B cell (primary cell): Measurements from ENCODE around the gene GPR176. TPM values are rescaled to one million over a fixed set of nuclear protein-coding genes. Genes with fewer than 3 reads are reported as not detected.

Experiments used
- ATAC-seq: fragments of 200-7000 bp; cut with Tn5 transposase; one replicate; pipeline ENCODE4 v1.10.0; 2021; ENCODE audit warnings: low read depth, mild to moderate bottlenecking, moderate number of reproducible peaks, moderate library complexity
- CTCF ChIA-PET: fragments of 350-600 bp; sonication (Branson Sonifier 250); formaldehyde crosslinking; loops from one replicate; lab custom pipeline; 2021; ENCODE audit warnings: antibody characterized with exemption, inconsistent platforms; lab: Charles Lee
- POLR2A ChIA-PET: fragments of 350-600 bp; sonication (Branson Sonifier 250); formaldehyde crosslinking; loops from one replicate; lab custom pipeline; 2021; ENCODE audit warnings: antibody characterized with exemption; lab: Charles Lee
- DNase-seq: peaks from one replicate; pipeline ENCODE4 v3.0.0; 2013
- H2AFZ ChIP-seq: 2 replicates; pipeline ENCODE4 v1.6.1; 2012; ENCODE audit warnings: mild to moderate bottlenecking, low read depth, low read length; ENCODE audit not compliant: insufficient read depth, poor library complexity, severe bottlenecking
- H3K27ac ChIP-seq, 2 donors: 1 replicate in 1 of 2; 2 replicates in 1 of 2; pipeline ENCODE4 v1.5.1; 2012 to 2013; ENCODE audit warnings: low read length in 2 of 2, mild to moderate bottlenecking in 2 of 2, moderate library complexity in 1 of 2
- H3K27me3 ChIP-seq, 4 experiments: fragments of 200-600 bp in 1 of 4; sonication (generic) in 1 of 4; replicated peaks in 1 of 4; 1 replicate in 2 of 4; 2 replicates in 2 of 4; pipeline versions ENCODE4 v1.6.1 to v1.7.0; 2013 to 2016; ENCODE audit warnings: low read length in 3 of 4, mild to moderate bottlenecking in 2 of 4, mixed read lengths in 1 of 4, moderate library complexity in 1 of 4; ENCODE audit not compliant: insufficient read depth in 4 of 4, control insufficient read depth in 3 of 4; ENCODE audit errors: control extremely low read depth in 1 of 4
- H3K36me3 ChIP-seq, 2 experiments: replicated peaks in 1 of 2; 1 replicate in 1 of 2; 2 replicates in 1 of 2; pipeline versions ENCODE4 v1.6.1 to v1.7.1; 2013; ENCODE audit warnings: low read length in 1 of 2; ENCODE audit not compliant: insufficient read depth in 2 of 2, control insufficient read depth in 1 of 2; ENCODE audit errors: control extremely low read depth in 1 of 2, extremely low read depth in 1 of 2
- H3K4me1 ChIP-seq, 2 donors: fragments of 200-600 bp in 1 of 2; sonication (generic) in 1 of 2; 1 replicate in 1 of 2; 2 replicates in 1 of 2; pipeline versions ENCODE4 v1.5.1 to v1.6.1; 2013 to 2017; ENCODE audit warnings: low read length in 2 of 2; ENCODE audit not compliant: control insufficient read depth in 2 of 2, insufficient read depth in 2 of 2
- H3K4me2 ChIP-seq: replicated peaks from 2 replicates; pipeline ENCODE3; 2012; ENCODE audit warnings: mild to moderate bottlenecking, low read depth, low read length; ENCODE audit not compliant: poor library complexity, severe bottlenecking
- H3K4me3 ChIP-seq, 5 experiments: fragments of 200-600 bp in 1 of 5; sonication (generic) in 1 of 5; 1 replicate in 3 of 5; 2 replicates in 2 of 5; pipeline versions ENCODE4 v1.5.1 to v1.7.0; 2011 to 2016; ENCODE audit warnings: low read length in 4 of 5, mild to moderate bottlenecking in 4 of 5, low read depth in 2 of 5, control low read depth in 1 of 5, moderate library complexity in 1 of 5; ENCODE audit not compliant: insufficient read depth in 1 of 5; ENCODE audit errors: control extremely low read depth in 1 of 5, extremely low read depth in 1 of 5
- H3K79me2 ChIP-seq: fragments of 200-600 bp; sonication (generic); one replicate; pipeline ENCODE4 v1.6.0; 2016; ENCODE audit warnings: low read length; ENCODE audit not compliant: control insufficient read depth, insufficient read depth
- H3K9ac ChIP-seq: fragments of 200-600 bp; sonication (generic); 2 replicates; pipeline ENCODE4 v1.6.1; 2017; ENCODE audit warnings: mild to moderate bottlenecking, low read length, moderate library complexity
- H3K9me3 ChIP-seq, 3 donors: one replicate each; pipeline versions ENCODE4 v1.6.1 to v1.7.1; 2013; ENCODE audit warnings: low read length in 2 of 3; ENCODE audit not compliant: control insufficient read depth in 2 of 3, insufficient read depth in 1 of 3; ENCODE audit errors: control extremely low read depth in 1 of 3
- H4K20me1 ChIP-seq: 2 replicates; pipeline ENCODE4 v1.6.0; 2012; ENCODE audit warnings: mild to moderate bottlenecking, low read length; ENCODE audit not compliant: insufficient read depth, control insufficient read depth, poor library complexity, severe bottlenecking
- H3K27ac Mint-ChIP-seq: one replicate; pipeline ENCODE4 v1.8.0; 2021; ENCODE audit warnings: mixed read lengths
- H3K27me3 Mint-ChIP-seq: one replicate; pipeline ENCODE4 v1.8.0; 2021; ENCODE audit warnings: mixed read lengths
- H3K4me1 Mint-ChIP-seq: one replicate; pipeline ENCODE4 v1.8.0; 2021; ENCODE audit warnings: mixed read lengths
- H3K4me3 Mint-ChIP-seq: one replicate; pipeline ENCODE4 v1.8.0; 2021; ENCODE audit warnings: mixed read lengths
- H3K9me3 Mint-ChIP-seq: one replicate; pipeline ENCODE4 v1.8.0; 2022; ENCODE audit warnings: mixed read lengths; ENCODE audit not compliant: insufficient read depth
- EZH2 ChIP-seq: IDR thresholded peaks from 2 replicates; pipeline ENCODE4 v1.6.1; 2012; ENCODE audit warnings: borderline replicate concordance, low read depth, mild to moderate bottlenecking, moderate library complexity, low read length; ENCODE audit not compliant: insufficient read depth, poor library complexity, severe bottlenecking
- WGBS: methylation state at CpG from one replicate; pipeline ENCODE4 v1.1.5; 2013; ENCODE audit warnings: missing lambda C conversion rate; ENCODE audit not compliant: insufficient coverage; 5-methylcytosine and 5-hydroxymethylcytosine counted together
- intact Hi-C: fragments of 100-400 bp; cut with micrococcal nuclease; formaldehyde crosslinking; loops from one replicate; pipeline ENCODE4 v1.10.0; 2022
- polyA plus RNA-seq: library from polyadenylated mRNA; depleted of rRNA; stranded (reverse); fragments of >200 nt; gene quantifications from 2 replicates; pipeline ENCODE4 v1.2.3, GENCODE V29; 2012
- total RNA-seq, 2 donors: library from RNA; stranded (reverse); fragments of 120-200 nt in 1 of 2; gene quantifications; 1 replicate in 1 of 2; 2 replicates in 1 of 2; pipeline versions ENCODE4 v1.2.3 to v1.2.4, GENCODE V29; 2013 to 2022
- TF ChIP-seq, protein P1 (sequence below): fragments of 200-600 bp; IDR thresholded peaks from one replicate; pipeline ENCODE4 v1.8.0; 2022; ENCODE audit warnings: antibody characterized with exemption, mild to moderate bottlenecking

Gene GPR176
- total and polyA plus RNA-seq, 2 donors (not counting 1 experiment from before 2014, with no cell fraction given): 0.07 to 0.30 TPM

DNA sequence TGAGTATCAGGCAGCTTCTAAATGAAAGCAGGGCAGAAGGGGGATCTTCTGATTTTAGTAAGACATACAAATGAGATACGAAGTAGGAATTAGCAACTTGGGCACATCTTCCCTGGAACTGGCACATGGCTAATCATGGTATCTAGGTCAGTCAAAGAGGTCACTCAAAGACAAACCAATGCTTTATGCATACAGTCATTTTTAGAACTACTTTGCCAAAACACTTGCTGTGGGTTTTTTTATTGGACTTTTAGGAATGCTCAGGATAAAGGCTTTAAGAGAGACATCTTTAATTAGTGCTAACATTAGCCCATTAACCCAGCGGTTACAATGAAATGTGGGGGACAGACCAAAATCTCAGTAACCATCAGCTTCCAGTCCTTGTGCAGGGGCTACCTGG lies 51.7 kb downstream of the GPR176 start:
- H2AFZ ChIP-seq: no peak overlapping the region

DNA sequence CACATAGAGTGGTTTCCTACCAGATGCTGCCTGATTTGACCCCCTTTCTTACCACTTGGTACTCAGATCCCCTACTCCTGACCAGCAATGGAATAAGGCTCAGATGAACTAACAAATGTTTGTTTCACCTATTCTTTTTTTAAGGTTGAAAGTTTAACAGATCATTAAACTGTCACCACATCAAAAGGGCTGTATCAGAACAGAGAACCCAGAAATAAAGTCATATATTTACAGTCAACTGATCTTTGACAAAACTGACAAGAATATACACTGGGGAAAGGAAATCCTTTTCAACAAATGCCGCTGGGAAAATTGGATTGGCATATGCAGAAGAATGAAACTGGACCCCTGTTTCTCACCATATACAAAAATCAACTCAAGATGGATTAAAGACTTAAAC lies 56.0 kb downstream of the GPR176 start:
- intact Hi-C loops: no loop called here
- no CpG with 5 or more reads among the region's 1 CpG for WGBS
- Histone ChIP-seq H3K79me2 (no peaks in the 10 kb centered on the region), H3K9me3 (no peaks in the 10 kb centered on the region), H4K20me1 (no peaks in the 10 kb centered on the region), H3K27me3 (no peaks in the 10 kb centered on the region), H3K4me1 (no peaks in the 10 kb centered on the region), H2AFZ (no peak overlapping the region), H3K9ac (no peak overlapping the region), H3K27ac (no peak overlapping the region), H3K4me2 (no peak overlapping the region), H3K36me3 (no peaks in the 10 kb centered on the region), H3K4me3 (no peak overlapping the region)
- no peak overlapping the region for H3K27ac Mint-ChIP-seq
- no peak overlapping the region for H3K4me3 Mint-ChIP-seq
- no peaks in the 10 kb centered on the region for H3K9me3 Mint-ChIP-seq
- TF ChIP-seq EZH2: no peak
- ATAC-seq: no peak
- ChIA-PET POLR2A (no interaction called here), CTCF (no interaction called here)
- peaks cover 34% of the 10 kb centered on the region for H3K27me3 Mint-ChIP-seq
- no peak for DNase-seq
- H3K4me1 Mint-ChIP-seq: no peaks in the 10 kb centered on the region

More for the DNA sequence above, 51.7 kb downstream of the GPR176 start:
- peaks cover 32% of the 10 kb centered on the region for H3K27me3 Mint-ChIP-seq
- 87% methylated on average over 2 of the region's 2 CpGs for WGBS
- TF ChIP-seq EZH2: no peak
- TF ChIP-seq, protein P1, sequence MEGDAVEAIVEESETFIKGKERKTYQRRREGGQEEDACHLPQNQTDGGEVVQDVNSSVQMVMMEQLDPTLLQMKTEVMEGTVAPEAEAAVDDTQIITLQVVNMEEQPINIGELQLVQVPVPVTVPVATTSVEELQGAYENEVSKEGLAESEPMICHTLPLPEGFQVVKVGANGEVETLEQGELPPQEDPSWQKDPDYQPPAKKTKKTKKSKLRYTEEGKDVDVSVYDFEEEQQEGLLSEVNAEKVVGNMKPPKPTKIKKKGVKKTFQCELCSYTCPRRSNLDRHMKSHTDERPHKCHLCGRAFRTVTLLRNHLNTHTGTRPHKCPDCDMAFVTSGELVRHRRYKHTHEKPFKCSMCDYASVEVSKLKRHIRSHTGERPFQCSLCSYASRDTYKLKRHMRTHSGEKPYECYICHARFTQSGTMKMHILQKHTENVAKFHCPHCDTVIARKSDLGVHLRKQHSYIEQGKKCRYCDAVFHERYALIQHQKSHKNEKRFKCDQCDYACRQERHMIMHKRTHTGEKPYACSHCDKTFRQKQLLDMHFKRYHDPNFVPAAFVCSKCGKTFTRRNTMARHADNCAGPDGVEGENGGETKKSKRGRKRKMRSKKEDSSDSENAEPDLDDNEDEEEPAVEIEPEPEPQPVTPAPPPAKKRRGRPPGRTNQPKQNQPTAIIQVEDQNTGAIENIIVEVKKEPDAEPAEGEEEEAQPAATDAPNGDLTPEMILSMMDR: no peak
- H3K4me1 ChIP-seq: no peaks in the 10 kb centered on the region
- H3K4me3 Mint-ChIP-seq: no peak overlapping the region
- no peak overlapping the region for H3K4me2 ChIP-seq
- ATAC-seq (no peak), DNase-seq (no peak)
- no peak overlapping the region for H3K4me3 ChIP-seq
- ChIA-PET POLR2A (no interaction called here), CTCF (no interaction called here)
- no peak overlapping the region for H3K27ac ChIP-seq
- H3K9me3 ChIP-seq: no peaks in the 10 kb centered on the region
- H3K36me3 ChIP-seq: no peaks in the 10 kb centered on the region
- intact Hi-C loops: no loop called here
- H3K4me1 Mint-ChIP-seq: no peaks in the 10 kb centered on the region
- no peaks in the 10 kb centered on the region for H3K9me3 Mint-ChIP-seq
- no peak overlapping the region for H3K9ac ChIP-seq
- no peak overlapping the region for H3K27ac Mint-ChIP-seq
- no peaks in the 10 kb centered on the region for H3K27me3 ChIP-seq
- H3K79me2 ChIP-seq: no peaks in the 10 kb centered on the region
- no peaks in the 10 kb centered on the region for H4K20me1 ChIP-seq
